Activated CD4-positive, alpha-beta T cell treated with anti-CD3 and anti-CD28 coated beads, Interleukin-2, amount 50 U/mL, for 48 hours (primary cell): ENCODE results near the gene MZT2A.
"Not testable (repeated sequence)": the region's sequence is repeated elsewhere in the genome, so short reads cannot be mapped to it uniquely, and the experiment has no call there.

Experiments used
- DNase-seq, 2 experiments: peaks; one replicate each; pipeline ENCODE4 v3.0.0-alpha.2; 2020

Gene MZT2A, protein sequence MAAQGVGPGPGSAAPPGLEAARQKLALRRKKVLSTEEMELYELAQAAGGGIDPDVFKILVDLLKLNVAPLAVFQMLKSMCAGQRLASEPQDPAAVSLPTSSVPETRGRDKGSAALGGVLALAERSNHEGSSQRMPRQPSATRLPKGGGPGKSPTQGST

DNA sequence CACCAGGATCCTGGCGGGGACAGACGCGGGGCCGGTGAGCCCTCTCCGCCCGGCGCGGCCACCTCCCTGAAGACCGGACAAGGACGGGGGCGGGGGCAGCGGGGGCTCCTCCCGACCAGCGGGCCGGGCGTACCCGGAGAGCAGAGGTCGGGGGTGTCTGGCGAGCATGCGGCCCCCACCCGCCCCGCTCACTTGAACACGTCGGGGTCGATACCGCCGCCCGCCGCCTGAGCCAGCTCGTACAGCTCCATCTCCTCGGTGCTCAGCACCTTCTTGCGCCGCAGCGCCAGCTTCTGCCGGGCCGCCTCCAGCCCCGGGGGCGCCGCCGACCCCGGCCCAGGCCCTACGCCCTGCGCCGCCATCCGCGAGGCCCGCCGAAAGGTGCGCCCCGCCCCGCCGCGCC is at the start of gene MZT2A:
Gene MZT2A, minus strand, starts transcription at position 383 of the 403 bp plus-strand sequence. Its CDS starts 21 bp downstream, at position 362.
- DNase-seq: not testable (repeated sequence)

- DNase-seq: not testable (repeated sequence)
Measured at GRCh38 chr2:131538856-131539255, 46.7 kb upstream of the MZT2A start.

DNA sequence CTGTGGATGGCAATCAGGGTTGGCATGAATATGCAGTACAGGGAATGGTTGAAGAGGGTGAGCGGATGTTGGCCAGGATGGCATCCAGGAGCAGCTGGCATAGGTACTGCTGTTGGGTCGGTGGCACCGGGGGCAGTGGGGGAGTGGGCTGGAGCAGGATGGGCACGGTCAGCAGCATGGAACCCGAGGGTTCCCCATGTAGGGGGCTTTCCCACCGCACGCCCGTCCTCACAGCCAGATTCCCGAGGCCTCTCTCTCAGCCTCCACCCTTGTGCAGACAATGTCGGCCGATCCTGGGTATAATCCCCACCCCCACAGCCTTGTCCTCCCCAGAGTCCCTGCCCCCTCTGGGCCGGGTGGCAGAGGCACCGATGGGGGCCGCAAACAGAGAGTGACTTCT is 44.6 kb upstream of the MZT2A start:
- DNase-seq: not testable (repeated sequence)

- not testable (repeated sequence) for DNase-seq
Measured at GRCh38 chr2:131535951-131536826, 44.0 kb upstream of the MZT2A start.

DNA sequence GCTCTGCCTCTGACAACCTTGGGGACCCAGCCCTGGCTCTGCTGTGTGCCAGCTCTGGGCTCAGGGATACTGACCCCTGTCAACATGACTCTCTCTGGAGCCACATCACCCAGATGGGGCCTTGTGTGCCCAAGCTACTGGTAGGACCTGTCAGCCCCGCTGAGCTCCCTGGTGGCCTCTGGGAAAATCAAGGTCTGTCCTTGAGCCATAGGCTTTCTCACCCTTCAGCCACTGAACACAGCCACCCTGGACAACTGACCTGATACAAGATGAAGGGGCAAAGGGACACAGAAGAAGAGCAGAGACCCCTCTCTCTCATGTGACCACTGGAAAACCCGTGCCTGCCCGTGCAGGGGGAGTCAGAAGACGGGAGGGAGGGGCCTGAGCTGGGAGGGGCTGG is 43.3 kb upstream of the MZT2A start:
- DNase-seq: no peak

DNA sequence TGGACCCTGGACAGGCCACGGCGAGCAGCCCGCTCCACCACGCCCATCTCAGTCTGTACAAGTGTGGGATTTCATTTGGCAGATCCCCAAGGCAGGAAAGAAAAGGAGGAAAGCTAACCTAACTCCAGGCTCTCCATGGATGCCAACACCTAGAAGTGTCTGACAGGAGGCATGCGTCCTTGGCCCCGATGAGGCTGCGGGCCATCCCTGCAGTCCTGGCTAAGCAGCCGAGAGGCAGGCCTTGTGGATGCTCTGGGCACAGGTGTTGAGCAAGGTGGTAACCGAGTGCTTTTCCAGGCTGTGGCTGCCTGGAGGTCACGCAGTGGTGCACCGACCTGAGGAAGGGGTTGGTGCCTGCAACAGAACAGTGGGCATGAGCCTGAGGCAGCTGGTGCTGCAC is 42.8 kb upstream of the MZT2A start:
- DNase-seq: not testable (repeated sequence)

- DNase-seq: not testable (repeated sequence)
Measured at GRCh38 chr2:131534317-131534672, 42.1 kb upstream of the MZT2A start.

DNA sequence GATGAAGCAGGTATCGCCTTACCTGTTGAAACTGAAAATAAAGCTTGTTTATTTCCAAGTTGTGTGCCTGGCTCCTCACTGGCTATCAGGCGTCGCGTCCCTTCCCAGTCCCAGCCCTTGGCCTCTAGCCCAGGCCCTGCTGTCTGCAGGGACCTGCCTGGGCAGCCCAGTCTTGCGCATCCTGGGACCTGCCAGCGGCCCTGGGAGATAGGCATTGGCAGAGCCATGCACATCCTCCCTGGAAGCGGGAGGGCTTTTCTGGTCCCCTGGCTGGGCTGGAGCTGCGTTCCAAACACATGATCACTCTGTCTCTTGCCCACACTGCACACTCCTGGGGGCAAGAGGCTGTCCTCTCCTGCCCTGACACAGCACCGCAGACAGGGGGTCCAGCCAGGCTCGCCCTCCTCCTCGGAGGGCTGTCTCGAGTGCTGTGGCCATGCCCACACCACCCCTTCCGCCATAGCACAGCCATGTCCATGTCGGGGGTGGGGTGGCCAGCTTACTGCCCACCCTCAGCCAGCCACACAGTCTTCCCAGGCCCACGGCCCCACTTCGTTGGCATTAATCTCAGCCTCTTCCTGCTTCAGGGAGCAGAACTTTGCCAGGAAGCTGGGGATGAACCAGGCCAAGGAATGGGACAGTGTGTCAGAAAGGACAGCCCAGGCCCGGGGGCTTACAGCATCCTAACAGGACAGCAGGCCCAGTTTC is 41.6 kb upstream of the MZT2A start:
- DNase-seq: not testable (repeated sequence)

DNA sequence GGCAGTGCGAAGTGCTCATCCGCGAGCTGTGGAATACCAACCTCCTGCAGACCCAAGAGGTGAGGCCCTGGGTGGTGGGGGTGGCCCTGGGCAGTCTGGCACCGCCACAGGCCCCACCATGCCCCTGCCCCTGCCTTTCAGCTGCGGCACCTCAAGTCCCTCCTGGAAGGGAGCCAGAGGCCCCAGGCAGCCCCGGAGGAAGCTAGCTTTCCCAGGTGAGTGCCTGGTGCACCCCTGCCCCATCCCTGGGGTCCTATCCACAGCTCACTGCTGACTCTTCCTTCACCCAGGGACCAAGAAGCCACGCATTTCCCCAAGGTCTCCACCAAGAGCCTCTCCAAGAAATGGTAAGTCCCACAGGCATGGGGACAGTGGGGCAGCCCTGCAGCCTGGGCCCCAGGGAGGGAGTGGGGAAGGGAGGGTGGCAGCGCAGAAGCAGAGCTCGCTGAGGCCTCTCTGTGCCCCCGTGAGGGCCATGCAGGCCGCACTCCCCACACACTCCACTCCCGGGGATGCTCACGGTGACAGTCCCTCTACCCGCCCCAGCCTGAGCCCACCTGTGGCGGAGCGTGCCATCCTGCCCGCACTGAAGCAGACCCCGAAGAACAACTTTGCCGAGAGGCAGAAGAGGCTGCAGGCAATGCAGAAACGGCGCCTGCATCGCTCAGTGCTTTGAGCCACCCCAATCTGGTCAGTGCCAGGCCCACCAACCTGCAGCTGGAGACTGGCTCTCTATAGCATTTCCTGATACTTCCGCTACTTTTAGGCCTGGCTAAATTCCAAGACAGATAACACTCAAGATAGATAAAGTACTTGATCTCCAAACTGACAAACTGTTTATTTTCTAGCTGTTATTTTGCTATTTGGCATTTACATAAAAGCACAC is 40.8 kb upstream of the MZT2A start:
- DNase-seq: not testable (repeated sequence)

DNA sequence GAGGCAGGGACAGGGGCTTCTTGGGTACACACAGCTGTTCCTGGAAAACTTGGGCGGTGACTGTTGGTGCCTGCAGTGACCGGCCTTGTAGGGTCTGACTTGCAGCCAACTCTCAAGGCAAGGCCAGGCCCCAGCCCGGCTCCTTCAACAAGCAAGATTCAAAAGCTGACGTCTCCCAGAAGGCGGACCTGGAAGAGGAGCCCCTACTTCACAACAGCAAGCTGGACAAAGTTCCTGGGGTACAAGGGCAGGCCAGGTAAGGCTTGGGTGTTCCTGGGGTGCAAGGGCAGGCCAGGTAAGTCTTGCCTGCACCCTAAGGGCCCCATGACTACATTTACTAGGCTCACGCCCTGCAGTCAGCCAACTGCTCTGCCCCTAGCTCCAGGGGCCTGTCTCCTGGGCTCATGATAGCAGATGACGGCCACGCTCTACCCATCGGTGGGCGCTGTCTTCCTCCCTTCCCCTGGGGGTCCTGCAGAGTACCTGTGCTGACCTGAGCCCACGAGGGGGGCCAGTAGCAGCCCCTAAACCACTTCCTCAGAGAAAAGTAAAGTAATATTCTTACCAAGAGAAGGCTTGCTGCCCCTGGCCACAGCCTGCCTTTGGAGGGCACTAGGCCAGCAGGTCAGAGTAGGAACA is 39.5 kb upstream of the MZT2A start:
- DNase-seq: not testable (repeated sequence)

DNA sequence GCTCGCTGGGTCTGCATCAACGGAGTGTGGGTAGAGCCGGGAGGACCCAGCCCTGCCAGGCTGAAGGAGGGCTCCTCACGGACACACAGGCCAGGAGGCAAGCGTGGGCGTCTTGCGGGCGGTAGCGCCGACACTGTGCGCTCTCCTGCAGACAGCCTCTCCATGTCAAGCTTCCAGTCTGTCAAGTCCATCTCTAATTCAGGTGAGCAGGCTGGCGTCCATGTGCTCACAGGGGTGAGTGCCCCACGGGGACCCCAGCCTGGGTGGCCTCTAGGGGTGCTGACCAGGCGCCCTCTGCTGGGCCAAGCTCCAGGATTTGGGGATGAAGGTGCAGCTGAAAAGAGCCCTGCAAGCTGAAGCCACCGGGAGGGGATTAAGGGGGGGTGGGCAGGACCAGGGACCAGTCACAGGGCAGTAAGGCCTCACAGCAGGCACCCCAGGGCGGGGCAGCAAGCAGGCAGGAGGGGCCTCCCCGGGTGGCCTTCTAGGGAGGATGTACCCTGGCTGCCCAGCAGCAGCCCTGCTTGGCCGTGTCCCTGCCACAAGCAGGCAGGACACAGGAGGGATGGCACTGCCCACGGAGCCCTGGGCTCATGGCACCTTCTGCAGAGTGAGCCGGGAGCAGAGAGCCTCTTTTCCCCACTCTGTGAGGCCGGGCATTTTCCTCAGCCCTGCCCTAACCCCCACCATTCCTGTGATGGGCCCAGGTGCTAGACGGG is 38.6 kb upstream of the MZT2A start:
- DNase-seq: not testable (repeated sequence)

DNA sequence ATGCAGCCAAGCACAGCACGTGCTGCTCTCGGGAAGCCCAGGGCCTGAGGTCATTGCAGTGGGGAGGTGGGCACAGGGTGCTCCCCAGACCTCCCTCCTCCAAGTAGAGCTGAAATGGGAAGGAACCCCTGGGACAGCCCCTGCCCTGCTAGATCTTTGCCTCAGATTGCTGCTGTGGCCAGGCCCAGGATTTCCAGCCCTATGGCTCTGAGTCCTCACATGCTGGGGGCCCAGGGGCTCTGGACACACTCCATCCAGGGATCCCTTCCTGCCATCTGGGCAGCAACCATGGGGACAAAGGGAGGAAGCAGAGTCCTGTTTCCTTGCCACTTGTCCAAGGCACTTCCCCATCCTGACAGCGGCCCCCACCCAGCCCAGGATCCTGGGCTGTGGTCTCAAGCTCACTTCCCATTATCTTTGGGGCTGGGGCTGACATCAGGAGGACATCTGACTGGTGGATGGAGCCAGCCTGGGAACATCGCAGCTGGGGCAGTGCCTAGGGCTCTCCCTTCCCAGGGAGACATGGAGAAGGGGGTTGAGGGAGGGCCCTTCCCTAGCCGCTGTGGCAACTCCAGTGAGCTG is 37.8 kb upstream of the MZT2A start:
- not testable (repeated sequence) for DNase-seq

DNA sequence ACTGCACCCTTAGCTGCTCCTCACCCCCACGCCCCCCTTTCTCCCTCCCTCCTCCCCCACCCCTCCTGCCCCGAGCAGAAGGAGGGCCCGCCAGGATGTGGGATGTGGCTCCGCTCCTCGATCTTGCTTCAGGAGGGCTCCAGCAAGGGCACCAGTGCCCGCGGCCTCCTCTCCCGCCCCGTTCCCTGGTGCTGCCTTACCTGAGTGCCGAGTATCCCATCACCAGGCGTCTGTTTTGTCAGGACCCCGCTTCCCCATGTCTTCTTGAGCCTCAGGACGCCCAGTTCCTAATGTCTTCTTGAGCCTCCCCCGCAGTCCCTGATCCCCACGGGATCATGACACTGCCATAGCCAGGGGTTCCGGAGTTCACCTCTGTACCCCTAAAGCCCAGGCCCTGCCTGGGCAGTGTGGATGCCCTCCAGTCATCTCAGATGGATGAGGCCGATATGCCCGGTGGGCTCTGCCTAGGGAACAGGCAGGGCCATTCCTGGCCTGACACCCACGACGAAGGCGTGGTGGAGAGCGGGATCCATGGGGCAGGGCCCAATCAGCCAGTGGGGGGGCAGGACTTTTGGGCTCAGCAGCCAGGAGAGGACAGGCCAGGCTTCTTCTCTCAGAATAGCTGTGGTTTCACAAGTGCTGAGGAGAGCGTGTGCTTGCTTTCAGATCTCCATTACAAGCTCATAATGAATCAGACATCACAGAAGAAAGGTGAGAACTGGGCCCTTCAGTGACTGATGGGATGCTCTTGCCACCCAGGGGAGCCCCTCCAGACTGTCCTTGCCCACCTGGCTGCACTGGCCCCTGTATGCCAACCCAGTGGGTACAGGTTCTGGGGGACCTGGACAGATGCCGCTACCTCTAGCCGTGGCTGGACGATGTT is 37.0 kb upstream of the MZT2A start:
- not testable (repeated sequence) for DNase-seq

GRCh38 chr2:131527131-131528001 is 35.2 kb upstream of the MZT2A start, which contains the start of gene CCDC74A:
Gene CCDC74A (plus strand): TSS chr2:131527888. CDS start chr2:131527971, 83 bp downstream.
- peak; percentile 78 to 84 for DNase-seq

DNA sequence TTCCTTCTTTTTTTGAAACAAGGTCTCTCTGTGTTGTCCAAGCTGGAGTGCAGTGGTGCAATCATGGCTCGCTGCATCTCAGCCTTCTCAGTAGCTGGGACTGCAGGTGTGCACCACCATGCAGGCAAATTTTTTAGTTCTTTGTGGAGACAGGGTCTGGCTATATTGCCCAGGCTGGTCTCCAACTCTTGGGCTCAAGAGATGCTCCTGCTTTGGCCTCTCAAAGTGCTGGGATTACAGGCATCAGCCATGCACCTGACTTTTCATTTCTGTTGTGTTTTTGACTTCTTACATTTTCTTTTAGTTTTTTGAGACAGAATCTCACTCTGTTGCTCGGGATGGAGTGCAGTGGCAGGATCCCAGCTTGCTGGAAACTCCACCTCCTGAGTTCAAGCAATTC is 33.1 kb upstream of the MZT2A start:
- DNase-seq: not testable (repeated sequence)

DNA sequence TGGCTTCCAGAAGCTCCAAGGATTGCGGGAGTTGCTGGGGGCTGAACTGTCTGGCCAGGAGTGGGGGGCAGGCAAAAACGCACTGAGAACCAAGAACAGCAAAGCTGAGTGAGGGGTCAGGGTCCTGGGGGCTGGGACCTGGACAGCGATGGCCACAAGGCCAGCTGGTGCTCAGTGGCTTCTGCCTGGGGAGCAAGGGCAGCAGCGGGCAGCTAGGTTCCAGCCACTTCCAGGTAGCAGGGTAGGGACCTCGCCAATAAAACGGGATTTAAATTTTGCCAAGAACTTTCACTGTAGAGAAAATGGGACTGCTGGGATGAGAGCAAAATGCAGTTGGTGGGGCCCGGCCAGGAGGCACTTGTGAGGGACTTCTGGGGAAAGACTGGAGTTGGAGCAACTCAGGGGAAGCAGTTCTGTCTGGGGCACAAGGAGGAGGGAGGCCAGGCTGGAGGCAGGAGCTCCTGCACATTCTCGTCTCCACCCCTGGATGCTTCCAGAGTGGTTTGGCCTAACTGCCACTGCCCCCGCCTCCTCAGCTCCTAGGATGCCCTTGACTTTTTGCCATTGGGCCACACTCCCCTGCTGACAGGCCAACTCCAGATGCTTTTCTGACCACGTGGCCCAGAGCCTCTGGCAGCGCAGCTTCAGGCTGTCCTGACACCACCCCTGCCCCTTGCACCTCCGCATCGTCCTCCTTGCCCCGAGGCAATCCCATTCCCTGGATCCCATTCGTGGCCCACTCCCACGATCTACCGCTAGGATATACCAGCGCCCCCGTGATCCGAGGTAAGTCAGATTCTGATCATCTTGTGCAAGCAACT is 30.0 kb upstream of the MZT2A start:
- DNase-seq: no peak

DNA sequence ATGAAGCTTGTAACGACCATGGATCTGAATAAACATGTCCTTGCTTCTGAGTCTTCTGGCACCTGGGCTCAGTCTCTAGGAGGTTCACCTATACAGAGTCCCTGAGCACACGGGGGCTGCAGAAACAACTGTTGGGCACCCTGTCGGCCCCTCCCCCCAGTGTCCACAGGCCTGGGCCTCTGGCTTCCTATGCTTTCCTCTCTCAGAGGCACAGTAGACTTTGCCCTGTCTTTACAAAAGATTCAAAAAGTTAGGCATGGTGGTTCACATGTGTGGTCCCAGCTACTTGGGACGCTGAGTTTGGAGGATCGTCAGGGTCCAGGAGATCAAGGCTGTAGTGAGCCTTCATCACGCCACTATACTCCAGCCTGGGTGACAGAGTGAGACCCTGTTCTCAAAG is 29.3 kb upstream of the MZT2A start:
- DNase-seq: not testable (repeated sequence)

- no peak for DNase-seq
Measured at GRCh38 chr2:131520526-131520925, 28.3 kb upstream of the MZT2A start.
